Peyer's patch (tissue), 4 donors: ENCODE measurements around the gene TOM1L1. TPM values are rescaled to one million over a fixed set of nuclear protein-coding genes. Genes with fewer than 3 reads are reported as not detected.

Experiments used
- DNase-seq, 3 donors: peaks; one replicate each; pipeline ENCODE4 v3.0.0-alpha.2; 2017 to 2019
- H3K27ac ChIP-seq, 4 donors: fragments of 200-600 bp; sonication (generic); one replicate each; pipeline ENCODE4 v1.5.1; 2016 to 2019
- H3K27me3 ChIP-seq, 2 donors: fragments of 200-600 bp; sonication (generic); one replicate each; pipeline ENCODE4 v1.5.1; 2019
- H3K36me3 ChIP-seq, 3 donors: fragments of 200-600 bp; sonication (generic); one replicate each; pipeline ENCODE4 v1.5.1; 2016 to 2019
- H3K4me1 ChIP-seq, 4 donors: fragments of 200-600 bp; sonication (generic); one replicate each; pipeline ENCODE4 v1.5.1; 2016 to 2019
- H3K4me3 ChIP-seq, 4 donors: fragments of 200-600 bp; sonication (generic); 1 replicate in 3 of 4; 2 replicates in 1 of 4; pipeline ENCODE4 v1.5.1; 2016 to 2019; ENCODE audit warnings: mild to moderate bottlenecking in 1 of 4
- H3K9me3 ChIP-seq, 4 donors: fragments of 200-600 bp; sonication (generic); one replicate each; pipeline ENCODE4 v1.5.1; 2016 to 2019; ENCODE audit warnings: mild to moderate bottlenecking in 1 of 4
- CTCF ChIP-seq, 6 experiments: fragments of 450-650 bp in 4 of 6; fragments of 200-600 bp in 2 of 6; sonication (generic) in 1 of 6; IDR thresholded peaks; one replicate each; pipeline ENCODE4 v1.5.1; 2017 to 2019; ENCODE audit warnings: antibody characterized with exemption in 6 of 6, mild to moderate bottlenecking in 3 of 6, moderate library complexity in 1 of 6
- POLR2A ChIP-seq, 2 donors: fragments of 450-650 bp; IDR thresholded peaks; one replicate each; pipeline ENCODE4 v1.5.1; 2017; ENCODE audit warnings: antibody characterized with exemption in 2 of 2, mild to moderate bottlenecking in 2 of 2, moderate library complexity in 2 of 2
- small RNA-seq, 2 donors: library from RNA; depleted of rRNA; stranded (forward); fragments of <200 nt; gene quantifications; one replicate each; pipeline ENCODE3, GENCODE V24; 2016
- total RNA-seq, 4 donors: library from RNA; depleted of rRNA; stranded (reverse); fragments of >200 nt; gene quantifications; one replicate each; pipeline ENCODE4 v1.1.0, GENCODE V29; 2016

The TOM1L1 gene
- total RNA-seq, 4 donors from 2014 or later: 35.5 to 108 (median 87.8) TPM

DNA sequence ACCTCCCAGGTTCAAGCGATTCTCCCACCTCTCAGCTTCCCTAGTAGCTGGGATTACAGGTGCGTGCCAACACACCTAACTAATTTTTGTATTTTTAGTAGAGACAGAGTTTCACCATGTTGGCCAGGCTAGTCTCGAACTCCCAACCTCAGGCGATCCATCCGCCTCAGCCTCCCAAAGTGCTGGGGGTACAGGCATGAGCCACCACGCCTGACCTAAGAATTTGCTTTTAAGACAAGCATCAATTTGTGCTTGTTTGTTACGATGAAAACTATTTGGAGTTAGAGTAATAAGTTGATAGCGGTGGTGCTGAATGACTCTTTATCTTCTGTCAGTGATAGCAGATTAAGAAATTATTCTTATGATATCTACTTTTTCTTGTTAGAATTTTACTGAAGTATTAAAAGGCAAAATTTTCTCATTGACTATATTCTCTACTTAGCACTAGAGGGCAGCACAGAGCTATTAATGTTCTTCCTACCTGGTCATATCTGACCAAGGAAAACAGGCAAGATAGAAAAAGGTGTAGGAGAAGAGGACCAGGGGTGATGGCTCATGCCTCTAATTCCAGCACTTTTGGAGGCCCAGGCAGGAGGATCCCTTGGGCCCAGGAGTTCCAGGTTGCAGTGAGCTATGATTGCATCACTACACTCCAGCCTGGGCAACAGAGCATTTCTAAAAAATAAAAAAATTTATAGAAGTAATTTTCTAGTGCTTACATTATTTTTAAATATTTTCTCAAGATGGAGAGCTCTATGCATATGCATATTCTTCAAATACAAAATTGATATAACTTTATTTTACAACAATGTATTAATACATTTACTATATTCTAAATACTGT is 92.4 kb downstream of the TOM1L1 start:
- Histone ChIP-seq H3K4me3 (no peak overlapping the region), H3K27ac (no peak overlapping the region), H3K4me1 (no peaks in the 10 kb centered on the region), H3K27me3 (no peaks in the 10 kb centered on the region), H3K36me3 (no peaks in the 10 kb centered on the region), H3K9me3 (no peaks in the 10 kb centered on the region)
- DNase-seq: no peak
- peak in 5 of 6 experiments; percentile 24 to 79 (median 75) for TF ChIP-seq CTCF (IDR thresholded peaks at IDR 0.05)
- no peak for TF ChIP-seq POLR2A (IDR thresholded peaks at IDR 0.05)

- Histone ChIP-seq H3K36me3 (peaks cover 0 to under 1% (median 0%) of the 10 kb centered on the region in 3 donors), H3K4me3 (no peak overlapping the region), H3K9me3 (no peaks in the 10 kb centered on the region), H3K4me1 (no peaks in the 10 kb centered on the region), H3K27ac (no peak overlapping the region), H3K27me3 (no peaks in the 10 kb centered on the region)
- TF ChIP-seq POLR2A (IDR thresholded peaks at IDR 0.05) (no peak), CTCF (IDR thresholded peaks at IDR 0.05) (no peak)
- DNase-seq: no peak
Observed at GRCh38 chr17:54996441-54996840, 95.8 kb downstream of the TOM1L1 start.

- H3K9me3 ChIP-seq: no peaks in the 10 kb centered on the region
- TF ChIP-seq CTCF (IDR thresholded peaks at IDR 0.05): no peak
- no peak for TF ChIP-seq POLR2A (IDR thresholded peaks at IDR 0.05)
- no peak overlapping the region for H3K4me3 ChIP-seq
- H3K36me3 ChIP-seq: peaks cover 0 to 9% (median 0%) of the 10 kb centered on the region in 3 donors
- no peaks in the 10 kb centered on the region for H3K27me3 ChIP-seq
- no peaks in the 10 kb centered on the region for H3K4me1 ChIP-seq
- H3K27ac ChIP-seq: no peak overlapping the region
- no peak for DNase-seq
Observed at GRCh38 chr17:55002458-55002857, 101.8 kb downstream of the TOM1L1 start.

DNA sequence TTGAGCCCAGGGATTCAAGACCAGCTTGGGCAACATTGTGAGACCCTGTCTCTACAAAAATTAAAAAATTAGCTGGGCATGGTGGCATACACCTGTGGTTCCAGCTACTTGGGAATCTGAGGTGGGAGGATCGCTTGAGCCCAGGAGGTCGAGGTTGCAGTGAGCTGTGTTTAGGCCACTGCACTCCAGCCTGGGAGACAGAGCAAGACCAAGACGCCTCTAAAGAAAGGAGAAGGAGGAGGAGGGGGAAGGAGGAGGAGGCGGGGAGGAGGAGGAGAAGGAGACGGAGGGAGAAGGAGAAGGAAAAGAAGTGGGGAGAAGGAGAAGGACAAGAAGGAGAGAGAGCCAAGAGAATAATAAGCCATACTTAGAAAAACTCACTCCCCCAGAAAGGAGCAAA is 103.8 kb downstream of the TOM1L1 start:
- Histone ChIP-seq H3K27me3 (no peaks in the 10 kb centered on the region), H3K36me3 (peaks cover 0 to 9% (median 0%) of the 10 kb centered on the region in 3 donors), H3K4me1 (no peaks in the 10 kb centered on the region), H3K27ac (no peak overlapping the region), H3K4me3 (no peak overlapping the region), H3K9me3 (no peaks in the 10 kb centered on the region)
- TF ChIP-seq POLR2A (IDR thresholded peaks at IDR 0.05) (no peak), CTCF (IDR thresholded peaks at IDR 0.05) (no peak)
- no peak for DNase-seq

- no peak overlapping the region for H3K27ac ChIP-seq
- H3K4me1 ChIP-seq: no peaks in the 10 kb centered on the region
- H3K9me3 ChIP-seq: no peaks in the 10 kb centered on the region
- no peaks in the 10 kb centered on the region for H3K27me3 ChIP-seq
- TF ChIP-seq POLR2A (IDR thresholded peaks at IDR 0.05) (no peak), CTCF (IDR thresholded peaks at IDR 0.05) (peak in 4 of 6 experiments; percentile 22 to 54 (median 46))
- no peak overlapping the region for H3K4me3 ChIP-seq
- H3K36me3 ChIP-seq: peaks cover 0 to 9% (median 0%) of the 10 kb centered on the region in 3 donors
- no peak for DNase-seq
Observed at GRCh38 chr17:55005520-55005919, 104.9 kb downstream of the TOM1L1 start.

Small RNA genes within 50 kb of the gene (small RNA-seq; reads per million reads assigned to genes)
- gene AC007485.1: 0 reads per million in 2 donors

Other genes with a start within 250 kb of the TOM1L1 start
- gene COX11, start 67.8 kb downstream of the TOM1L1 start, total RNA-seq: 10 to 100 TPM; 42.1 to 90.1 (median 48.4) TPM
- 10 to 100 TPM in 3 of 4 donors, 1 to 10 TPM in 1; 8.0 to 57.6 (median 18.8) TPM for gene STXBP4, start 67.9 kb downstream of the TOM1L1 start, total RNA-seq